Measurements from ENCODE around the gene PGAP3. TPM values are rescaled to one million over a fixed set of nuclear protein-coding genes. Genes with fewer than 3 reads are reported as not detected.

PGAP3 gene
- polyA plus RNA-seq, 1 experiment = 20.3 TPM

DNA sequence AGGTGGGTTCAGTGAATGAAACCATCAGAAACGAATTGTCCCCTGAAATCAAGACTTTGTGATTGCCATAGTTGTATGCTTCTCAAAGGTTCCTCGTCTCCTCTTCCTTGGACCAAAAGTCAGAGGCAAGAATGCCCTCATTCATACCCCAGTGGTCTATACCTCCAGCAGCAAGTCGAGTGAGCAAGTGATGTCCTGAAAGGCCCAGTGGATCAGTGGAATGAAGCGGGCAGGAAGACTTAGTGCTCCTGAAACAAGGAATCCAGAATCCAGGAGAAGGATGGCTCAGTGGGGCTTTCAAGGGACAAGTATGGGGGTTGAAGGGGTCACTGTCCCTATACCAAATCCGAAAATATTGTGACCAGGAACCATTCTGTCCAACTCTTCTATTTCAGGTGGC, 6.7 kb upstream of the PGAP3 start:
- no peak for TF ChIP-seq CTCF (IDR thresholded peaks at IDR 0.05; ENCODE audit: insufficient read depth, low read depth, low read length)
- Histone ChIP-seq H3K27me3 (ENCODE audit: control insufficient read depth, insufficient read depth, low read length) (no peaks in the 10 kb centered on the region), H3K4me3 (ENCODE audit: low read depth, low read length) (no peak overlapping the region), H3K36me3 (ENCODE audit: control insufficient read depth, insufficient read depth, low read length) (no peaks in the 10 kb centered on the region)
- no peak for DNase-seq (ENCODE audit: low read depth)
- ChIA-PET CTCF (interaction anchor here (0.9 kb wide), 1 partner anchor 11 kb away, joined by 4 read pairs; no protein-coding TSS in a partner anchor), POLR2A (no interaction called here)

DNA sequence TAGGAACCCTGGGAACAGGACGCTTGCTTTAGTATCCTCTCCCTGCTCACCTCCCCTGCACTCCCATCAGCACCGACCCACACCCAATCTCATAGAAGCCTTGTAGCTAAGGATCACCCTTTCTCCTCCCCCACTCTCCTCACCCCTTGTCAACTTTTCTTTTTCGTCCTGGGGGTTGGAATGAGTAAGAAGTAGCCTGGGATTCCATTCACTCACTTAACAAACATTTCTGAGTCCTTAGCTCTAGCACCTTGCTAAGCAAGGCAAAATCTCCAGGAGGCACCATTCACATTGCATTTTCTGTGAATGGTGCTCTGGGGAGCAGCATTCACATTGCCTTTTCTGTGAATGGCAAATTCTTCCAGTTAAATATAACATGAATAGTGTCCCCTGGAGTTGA, 1.1 kb upstream of the PGAP3 start:
- H3K27me3 ChIP-seq (ENCODE audit: control insufficient read depth, insufficient read depth, low read length) = no peaks in the 10 kb centered on the region
- H3K36me3 ChIP-seq (ENCODE audit: control insufficient read depth, insufficient read depth, low read length) = peaks cover 3% of the 10 kb centered on the region; the same call in 1 of the 2 replicates
- POLR2A ChIA-PET = no interaction called here
- CTCF ChIA-PET = interaction anchor here (1.5 to 1.9 kb wide), 4 partner anchors 11 to 68 kb away, joined by 4 to 10 read pairs (median 8); partner anchors contain the start of gene ERBB2
- no peak for DNase-seq (ENCODE audit: low read depth)
- peak overlapping the region; percentile 72 for H3K4me3 ChIP-seq (ENCODE audit: low read depth, low read length)
- TF ChIP-seq CTCF (IDR thresholded peaks at IDR 0.05; ENCODE audit: insufficient read depth, low read depth, low read length) = no peak

DNA sequence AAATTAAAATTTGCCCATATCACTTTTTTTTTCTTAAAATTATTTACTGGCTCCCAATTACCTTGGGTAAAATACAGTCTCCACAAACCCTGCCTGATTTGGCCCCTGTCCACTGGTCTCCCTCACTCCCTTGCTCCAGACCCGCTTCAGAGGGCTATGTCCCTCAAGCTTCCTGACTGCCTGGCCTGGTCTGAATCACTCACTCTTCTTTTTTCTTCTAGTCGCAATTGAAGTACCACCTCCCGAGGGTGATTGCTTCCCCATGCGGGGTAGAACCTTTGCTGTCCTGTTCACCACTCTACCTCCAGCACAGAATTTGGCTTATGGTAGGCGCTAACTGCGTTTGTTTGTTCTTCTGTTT, 598 bp upstream of the PGAP3 start:
- no peak for DNase-seq (ENCODE audit: low read depth)
- Histone ChIP-seq H3K4me3 (ENCODE audit: low read depth, low read length) (peak overlapping the region; percentile 72), H3K36me3 (ENCODE audit: control insufficient read depth, insufficient read depth, low read length) (peaks cover 3% of the 10 kb centered on the region; the same call in 1 of the 2 replicates), H3K27me3 (ENCODE audit: control insufficient read depth, insufficient read depth, low read length) (no peaks in the 10 kb centered on the region)
- ChIA-PET CTCF (interaction anchor here (0.6 to 1.9 kb wide), 9 partner anchors 11 to 67 kb away, joined by 3 to 10 read pairs (median 4); partner anchors contain the start of genes ERBB2 and PNMT), POLR2A (interaction anchor here (1.2 kb wide), 1 partner anchor 11 kb away, joined by 16 read pairs; the partner anchor contains the start of gene ERBB2)
- no peak for TF ChIP-seq CTCF (IDR thresholded peaks at IDR 0.05; ENCODE audit: insufficient read depth, low read depth, low read length)

- POLR2A ChIA-PET = interaction anchor here (1.2 kb wide), 1 partner anchor 13 kb away, joined by 16 read pairs; the partner anchor contains the start of gene ERBB2
- H3K4me3 ChIP-seq (ENCODE audit: low read depth, low read length) = peak overlapping the region; percentile 72
- DNase-seq (ENCODE audit: low read depth) = no peak
- peaks cover 3% of the 10 kb centered on the region; the same call in 1 of the 2 replicates for H3K36me3 ChIP-seq (ENCODE audit: control insufficient read depth, insufficient read depth, low read length)
- TF ChIP-seq CTCF (IDR thresholded peaks at IDR 0.05; ENCODE audit: insufficient read depth, low read depth, low read length) = no peak
- CTCF ChIA-PET = interaction anchor here (1.0 to 1.9 kb wide), 5 partner anchors 8 to 65 kb away, joined by 3 to 8 read pairs (median 3); no protein-coding TSS in a partner anchor
- H3K27me3 ChIP-seq (ENCODE audit: control insufficient read depth, insufficient read depth, low read length) = no peaks in the 10 kb centered on the region
Observed at GRCh38 chr17:39687101-39687545, 734 bp downstream of the PGAP3 start.

GRCh38 chr17:39684369-39685192, 3.3 kb downstream of the PGAP3 start:
- H3K27me3 ChIP-seq (ENCODE audit: control insufficient read depth, insufficient read depth, low read length) = no peaks in the 10 kb centered on the region
- POLR2A ChIA-PET = no interaction called here
- TF ChIP-seq CTCF (IDR thresholded peaks at IDR 0.05; ENCODE audit: insufficient read depth, low read depth, low read length) = no peak
- no peak for DNase-seq (ENCODE audit: low read depth)
- CTCF ChIA-PET = no interaction called here
- H3K36me3 ChIP-seq (ENCODE audit: control insufficient read depth, insufficient read depth, low read length) = peaks cover 4% of the 10 kb centered on the region; the same call in 1 of the 2 replicates
- H3K4me3 ChIP-seq (ENCODE audit: low read depth, low read length) = no peak overlapping the region

Measured in BJ (cell line).